Measurements from ENCODE around the gene TRPM8.

DNA sequence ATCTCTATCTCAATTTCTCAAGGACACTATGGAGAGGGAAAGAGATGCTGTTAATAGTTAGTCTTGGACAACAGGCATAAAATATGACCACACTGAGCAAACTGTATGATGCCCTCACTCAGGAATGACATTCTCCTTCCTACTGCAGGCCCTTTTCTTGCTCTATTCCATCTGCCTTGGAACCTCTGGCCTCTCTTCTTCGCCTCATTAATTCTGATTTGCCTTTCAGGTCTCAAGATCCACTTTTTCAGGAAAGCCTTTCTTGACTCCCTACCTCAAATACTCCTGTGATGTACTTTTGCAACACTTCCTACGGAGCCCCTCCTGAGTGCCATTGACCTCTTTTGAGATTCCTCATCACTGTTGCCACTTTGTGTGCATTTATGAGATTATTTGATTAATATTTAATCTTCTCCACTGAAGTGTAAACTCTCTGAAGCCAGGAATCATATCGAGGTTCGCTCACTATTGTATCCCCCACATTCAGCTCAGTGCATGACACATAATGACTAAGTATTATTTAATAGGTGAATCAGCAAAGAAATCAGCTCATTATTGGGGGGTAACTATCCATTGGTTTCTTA lies 112.1 kb downstream of the TRPM8 start:
- TF ChIP-seq PATZ1 (CRISPR knock-in tag; IDR thresholded peaks at IDR 0.05; ENCODE audit: borderline replicate concordance) (no peak), ZNF565 (CRISPR knock-in tag; conservative IDR thresholded peaks at IDR 0.05; ENCODE audit: low read depth) (no peak), OSR1 (CRISPR knock-in tag; IDR thresholded peaks at IDR 0.05) (no peak), ESRRG (CRISPR knock-in tag; IDR thresholded peaks at IDR 0.05) (no peak), ZNF8 (CRISPR knock-in tag; IDR thresholded peaks at IDR 0.05) (no peak), ZNF70 (CRISPR knock-in tag; IDR thresholded peaks at IDR 0.05) (no peak)
